Measurements from ENCODE around the gene POLD3.

Gene POLD3

GRCh38 chr11:74570266-74571061 lies 21.9 kb upstream of the POLD3 start:
- H3K9ac ChIP-seq (ENCODE audit: low read length in 2 of 2) = no peak overlapping the region
- no peaks in the 10 kb centered on the region for H3K36me3 ChIP-seq (ENCODE audit: control insufficient read depth in 2 of 2, insufficient read depth in 2 of 2, low read length in 2 of 2)
- no peaks in the 10 kb centered on the region for H3K4me1 ChIP-seq (ENCODE audit: control insufficient read depth, insufficient read depth, low read length)
- H3K27me3 ChIP-seq (ENCODE audit: control insufficient read depth in 1 of 2, insufficient read depth in 2 of 2, low read length in 2 of 2) = no peaks in the 10 kb centered on the region
- no peak overlapping the region for H3K4me3 ChIP-seq (ENCODE audit: low read length in 2 of 2)
- no peak overlapping the region for H3K27ac ChIP-seq (ENCODE audit: low read length)
- no peaks in the 10 kb centered on the region for H3K9me3 ChIP-seq (ENCODE audit: control insufficient read depth in 2 of 2, low read length in 2 of 2)

GRCh38 chr11:74571062-74571399 lies 21.4 kb upstream of the POLD3 start:
- Histone ChIP-seq H3K36me3 (ENCODE audit: control insufficient read depth in 2 of 2, insufficient read depth in 2 of 2, low read length in 2 of 2) (no peaks in the 10 kb centered on the region), H3K9me3 (ENCODE audit: control insufficient read depth in 2 of 2, low read length in 2 of 2) (no peaks in the 10 kb centered on the region), H3K27ac (ENCODE audit: low read length) (no peak overlapping the region), H3K4me1 (ENCODE audit: control insufficient read depth, insufficient read depth, low read length) (no peaks in the 10 kb centered on the region), H3K27me3 (ENCODE audit: control insufficient read depth in 1 of 2, insufficient read depth in 2 of 2, low read length in 2 of 2) (no peaks in the 10 kb centered on the region), H3K9ac (ENCODE audit: low read length in 2 of 2) (no peak overlapping the region), H3K4me3 (ENCODE audit: low read length in 2 of 2) (no peak overlapping the region)

- no peaks in the 10 kb centered on the region for H3K4me1 ChIP-seq (ENCODE audit: control insufficient read depth, insufficient read depth, low read length)
- H3K27me3 ChIP-seq (ENCODE audit: control insufficient read depth in 1 of 2, insufficient read depth in 2 of 2, low read length in 2 of 2) = no peaks in the 10 kb centered on the region
- no peaks in the 10 kb centered on the region for H3K9me3 ChIP-seq (ENCODE audit: control insufficient read depth in 2 of 2, low read length in 2 of 2)
- H3K4me3 ChIP-seq (ENCODE audit: low read length in 2 of 2) = no peak overlapping the region
- no peak overlapping the region for H3K27ac ChIP-seq (ENCODE audit: low read length)
- no peak overlapping the region for H3K9ac ChIP-seq (ENCODE audit: low read length in 2 of 2)
- H3K36me3 ChIP-seq (ENCODE audit: control insufficient read depth in 2 of 2, insufficient read depth in 2 of 2, low read length in 2 of 2) = no peaks in the 10 kb centered on the region
These were observed 20.0 kb upstream of the POLD3 start for GRCh38 chr11:74572349-74572748.

GRCh38 chr11:74574563-74574962 lies 17.8 kb upstream of the POLD3 start:
- no peaks in the 10 kb centered on the region for H3K27me3 ChIP-seq (ENCODE audit: control insufficient read depth in 1 of 2, insufficient read depth in 2 of 2, low read length in 2 of 2)
- no peaks in the 10 kb centered on the region for H3K36me3 ChIP-seq (ENCODE audit: control insufficient read depth in 2 of 2, insufficient read depth in 2 of 2, low read length in 2 of 2)
- no peak overlapping the region for H3K27ac ChIP-seq (ENCODE audit: low read length)
- H3K4me1 ChIP-seq (ENCODE audit: control insufficient read depth, insufficient read depth, low read length) = peaks cover 5% of the 10 kb centered on the region
- H3K4me3 ChIP-seq (ENCODE audit: low read length in 2 of 2) = no peak overlapping the region
- H3K9ac ChIP-seq (ENCODE audit: low read length in 2 of 2) = no peak overlapping the region
- H3K9me3 ChIP-seq (ENCODE audit: control insufficient read depth in 2 of 2, low read length in 2 of 2) = no peaks in the 10 kb centered on the region

- H3K27ac ChIP-seq (ENCODE audit: low read length) = no peak overlapping the region
- H3K4me3 ChIP-seq (ENCODE audit: low read length in 2 of 2) = no peak overlapping the region
- H3K36me3 ChIP-seq (ENCODE audit: control insufficient read depth in 2 of 2, insufficient read depth in 2 of 2, low read length in 2 of 2) = no peaks in the 10 kb centered on the region
- H3K9me3 ChIP-seq (ENCODE audit: control insufficient read depth in 2 of 2, low read length in 2 of 2) = no peaks in the 10 kb centered on the region
- peaks cover 5% of the 10 kb centered on the region for H3K4me1 ChIP-seq (ENCODE audit: control insufficient read depth, insufficient read depth, low read length)
- H3K27me3 ChIP-seq (ENCODE audit: control insufficient read depth in 1 of 2, insufficient read depth in 2 of 2, low read length in 2 of 2) = no peaks in the 10 kb centered on the region
- H3K9ac ChIP-seq (ENCODE audit: low read length in 2 of 2) = no peak overlapping the region
These were observed 16.4 kb upstream of the POLD3 start for GRCh38 chr11:74575999-74576398.

- Histone ChIP-seq H3K27ac (ENCODE audit: low read length) (no peak overlapping the region), H3K9ac (ENCODE audit: low read length in 2 of 2) (no peak overlapping the region), H3K4me1 (ENCODE audit: control insufficient read depth, insufficient read depth, low read length) (peaks cover 5% of the 10 kb centered on the region), H3K36me3 (ENCODE audit: control insufficient read depth in 2 of 2, insufficient read depth in 2 of 2, low read length in 2 of 2) (no peaks in the 10 kb centered on the region), H3K4me3 (ENCODE audit: low read length in 2 of 2) (no peak overlapping the region), H3K27me3 (ENCODE audit: control insufficient read depth in 1 of 2, insufficient read depth in 2 of 2, low read length in 2 of 2) (no peaks in the 10 kb centered on the region), H3K9me3 (ENCODE audit: control insufficient read depth in 2 of 2, low read length in 2 of 2) (no peaks in the 10 kb centered on the region)
These were observed 15.2 kb upstream of the POLD3 start for GRCh38 chr11:74577181-74577580.

- no peaks in the 10 kb centered on the region for H3K9me3 ChIP-seq (ENCODE audit: control insufficient read depth in 2 of 2, low read length in 2 of 2)
- no peak overlapping the region for H3K9ac ChIP-seq (ENCODE audit: low read length in 2 of 2)
- H3K4me1 ChIP-seq (ENCODE audit: control insufficient read depth, insufficient read depth, low read length) = peaks cover 5% of the 10 kb centered on the region
- no peak overlapping the region for H3K27ac ChIP-seq (ENCODE audit: low read length)
- H3K27me3 ChIP-seq (ENCODE audit: control insufficient read depth in 1 of 2, insufficient read depth in 2 of 2, low read length in 2 of 2) = no peaks in the 10 kb centered on the region
- H3K4me3 ChIP-seq (ENCODE audit: low read length in 2 of 2) = no peak overlapping the region
- no peaks in the 10 kb centered on the region for H3K36me3 ChIP-seq (ENCODE audit: control insufficient read depth in 2 of 2, insufficient read depth in 2 of 2, low read length in 2 of 2)
These were observed 14.6 kb upstream of the POLD3 start for GRCh38 chr11:74577624-74578396.

GRCh38 chr11:74579577-74580270 lies 12.7 kb upstream of the POLD3 start:
- H3K27ac ChIP-seq (ENCODE audit: low read length) = no peak overlapping the region
- H3K36me3 ChIP-seq (ENCODE audit: control insufficient read depth in 2 of 2, insufficient read depth in 2 of 2, low read length in 2 of 2) = no peaks in the 10 kb centered on the region
- no peak overlapping the region for H3K9ac ChIP-seq (ENCODE audit: low read length in 2 of 2)
- H3K4me1 ChIP-seq (ENCODE audit: control insufficient read depth, insufficient read depth, low read length) = peaks cover 5% of the 10 kb centered on the region
- H3K4me3 ChIP-seq (ENCODE audit: low read length in 2 of 2) = no peak overlapping the region
- H3K27me3 ChIP-seq (ENCODE audit: control insufficient read depth in 1 of 2, insufficient read depth in 2 of 2, low read length in 2 of 2) = no peaks in the 10 kb centered on the region
- no peaks in the 10 kb centered on the region for H3K9me3 ChIP-seq (ENCODE audit: control insufficient read depth in 2 of 2, low read length in 2 of 2)

GRCh38 chr11:74581954-74582547 lies 10.3 kb upstream of the POLD3 start:
- Histone ChIP-seq H3K27me3 (ENCODE audit: control insufficient read depth in 1 of 2, insufficient read depth in 2 of 2, low read length in 2 of 2) (no peaks in the 10 kb centered on the region), H3K27ac (ENCODE audit: low read length) (no peak overlapping the region), H3K9ac (ENCODE audit: low read length in 2 of 2) (no peak overlapping the region), H3K4me3 (ENCODE audit: low read length in 2 of 2) (no peak overlapping the region), H3K36me3 (ENCODE audit: control insufficient read depth in 2 of 2, insufficient read depth in 2 of 2, low read length in 2 of 2) (no peaks in the 10 kb centered on the region), H3K9me3 (ENCODE audit: control insufficient read depth in 2 of 2, low read length in 2 of 2) (no peaks in the 10 kb centered on the region), H3K4me1 (ENCODE audit: control insufficient read depth, insufficient read depth, low read length) (peaks cover 5% of the 10 kb centered on the region)

- Histone ChIP-seq H3K4me1 (ENCODE audit: control insufficient read depth, insufficient read depth, low read length) (peaks cover under 1% of the 10 kb centered on the region), H3K27me3 (ENCODE audit: control insufficient read depth in 1 of 2, insufficient read depth in 2 of 2, low read length in 2 of 2) (no peaks in the 10 kb centered on the region), H3K4me3 (ENCODE audit: low read length in 2 of 2) (no peak overlapping the region), H3K27ac (ENCODE audit: low read length) (no peak overlapping the region), H3K36me3 (ENCODE audit: control insufficient read depth in 2 of 2, insufficient read depth in 2 of 2, low read length in 2 of 2) (no peaks in the 10 kb centered on the region), H3K9me3 (ENCODE audit: control insufficient read depth in 2 of 2, low read length in 2 of 2) (no peaks in the 10 kb centered on the region), H3K9ac (ENCODE audit: low read length in 2 of 2) (no peak overlapping the region)
These were observed 9.3 kb upstream of the POLD3 start for GRCh38 chr11:74583024-74583624.

Data from stomach smooth muscle (tissue), 2 donors.